Keratinocyte (primary cell): ENCODE measurements around the gene FDX2. TPM values are rescaled to one million over a fixed set of nuclear protein-coding genes. Genes with fewer than 3 reads are reported as not detected.

Experiments
- DNase-seq: peaks from one replicate; pipeline ENCODE4 v3.0.0-alpha.2; 2011; ENCODE audit warnings: low read depth, missing footprints, low spot score
- FAIRE-seq: peaks from 2 replicates; lab custom pipeline; 2011; peaks lifted over from hg19 to GRCh38; lab: Jason Lieb, UNC
- H2AFZ ChIP-seq: 2 replicates; pipeline ENCODE4 v1.6.0; 2012; ENCODE audit warnings: low read length, control low read depth, inconsistent platforms; ENCODE audit not compliant: control insufficient read depth
- H3K27ac ChIP-seq: 2 replicates; pipeline ENCODE4 v1.5.1; 2011; ENCODE audit warnings: low read length; ENCODE audit not compliant: control insufficient read depth, insufficient read depth
- H3K27me3 ChIP-seq: 3 replicates; pipeline ENCODE4 v1.6.0; 2011; ENCODE audit warnings: low read length; ENCODE audit not compliant: control insufficient read depth, insufficient read depth; ENCODE audit errors: extremely low read depth
- H3K36me3 ChIP-seq, 2 experiments: 2 replicates in 1 of 2; 3 replicates in 1 of 2; pipeline ENCODE4 v1.5.1; 2011; ENCODE audit warnings: low read length in 2 of 2, mild to moderate bottlenecking in 1 of 2; ENCODE audit not compliant: control insufficient read depth in 2 of 2, insufficient read depth in 2 of 2; ENCODE audit errors: extremely low read depth in 1 of 2
- H3K4me1 ChIP-seq: 3 replicates; pipeline ENCODE4 v1.5.1; 2011; ENCODE audit warnings: low read length; ENCODE audit not compliant: control insufficient read depth, insufficient read depth; ENCODE audit errors: extremely low read depth
- H3K4me2 ChIP-seq: 3 replicates; pipeline ENCODE4 v1.6.0; 2011; ENCODE audit warnings: low read depth, low read length; ENCODE audit not compliant: control insufficient read depth, insufficient read depth; ENCODE audit errors: extremely low read depth
- H3K4me3 ChIP-seq, 3 experiments: fragments of 200-600 bp in 1 of 3; sonication (generic) in 1 of 3; 2 replicates in 2 of 3; 3 replicates in 1 of 3; pipeline ENCODE4 v1.5.1; 2011 to 2016; ENCODE audit warnings: low read length in 3 of 3, mild to moderate bottlenecking in 3 of 3, control low read depth in 2 of 3, inconsistent platforms in 1 of 3, low read depth in 1 of 3, mixed read lengths in 1 of 3, mixed run types in 1 of 3, moderate library complexity in 1 of 3; ENCODE audit not compliant: control insufficient read depth in 2 of 3, insufficient read depth in 2 of 3; ENCODE audit errors: extremely low read depth in 1 of 3
- H3K79me2 ChIP-seq: 2 replicates; pipeline ENCODE4 v1.6.0; 2012; ENCODE audit warnings: low read length; ENCODE audit not compliant: control insufficient read depth, insufficient read depth
- H3K9ac ChIP-seq: 3 replicates; pipeline ENCODE4 v1.6.0; 2011; ENCODE audit warnings: low read length; ENCODE audit not compliant: control insufficient read depth, insufficient read depth; ENCODE audit errors: extremely low read depth
- H3K9me1 ChIP-seq: 3 replicates; pipeline ENCODE4 v1.6.0; 2011; ENCODE audit warnings: low read length; ENCODE audit not compliant: control insufficient read depth, insufficient read depth; ENCODE audit errors: extremely low read depth
- H3K9me3 ChIP-seq: 2 replicates; pipeline ENCODE4 v1.5.1; 2012; ENCODE audit warnings: low read depth, low read length; ENCODE audit not compliant: control insufficient read depth
- H4K20me1 ChIP-seq: 3 replicates; pipeline ENCODE4 v1.6.0; 2011; ENCODE audit warnings: low read length; ENCODE audit not compliant: control insufficient read depth, insufficient read depth; ENCODE audit errors: extremely low read depth
- CTCF ChIP-seq, 3 experiments: IDR thresholded peaks in 1 of 3; conservative IDR thresholded peaks in 1 of 3; optimal IDR thresholded peaks in 1 of 3; 2 replicates in 2 of 3; 3 replicates in 1 of 3; pipeline versions ENCODE3 to v1.5.1; 2011; ENCODE audit warnings: low read length in 3 of 3, mild to moderate bottlenecking in 3 of 3, moderate library complexity in 2 of 3, control low read depth in 1 of 3, inconsistent platforms in 1 of 3; ENCODE audit not compliant: insufficient read depth in 2 of 3; ENCODE audit errors: extremely low read depth in 1 of 3
- EZH2 ChIP-seq: IDR thresholded peaks from one replicate; pipeline ENCODE4 v1.6.1; 2012; ENCODE audit warnings: inconsistent platforms, mild to moderate bottlenecking, low read length, moderate library complexity
- dilution Hi-C: fragments of 300-500 bp; cut with MboI; formaldehyde crosslinking; loops from one replicate; pipeline ENCODE4 v1.7.0; 2020; ENCODE audit warnings: low sequenced_read_pairs; ENCODE audit not compliant: extremely low pct_ligation_motif_present
- polyA plus RNA-seq, 5 experiments: library from polyadenylated mRNA; depleted of rRNA in 3 of 5; stranded (reverse) in 3 of 5; stranded (forward) in 1 of 5; unstranded in 1 of 5; fragments of >200 nt; gene quantifications; 1 replicate in 1 of 5; 2 replicates in 3 of 5; 3 replicates in 1 of 5; pipeline versions ENCODE4 v1.2.1 to v1.2.3, GENCODE V29; 2011 to 2012; ENCODE audit warnings: missing spikeins in 2 of 5, low read depth in 1 of 5, low replicate concordance in 1 of 5

FDX2 gene
- polyA plus RNA-seq, 1 donor (not counting 4 experiments of a cell fraction or from before 2014, with no cell fraction given), result 19.2 TPM

GRCh38 chr19:10295305-10295846, 20.4 kb downstream of the FDX2 start:
- H3K9ac ChIP-seq, result no peak overlapping the region
- dilution Hi-C loops, result no loop called here
- no peaks in the 10 kb centered on the region for H3K9me3 ChIP-seq
- H3K4me1 ChIP-seq, result peaks cover 12% of the 10 kb centered on the region
- H3K4me2 ChIP-seq, result peak overlapping the region; percentile 45
- FAIRE-seq (no peak), DNase-seq (no peak)
- H3K27ac ChIP-seq, result no peak overlapping the region
- H3K27me3 ChIP-seq, result peaks cover 65% of the 10 kb centered on the region
- peak overlapping the region in 1 of 3 experiments; percentile 26 for H3K4me3 ChIP-seq
- H3K9me1 ChIP-seq, result no peaks in the 10 kb centered on the region
- no peaks in the 10 kb centered on the region for H3K36me3 ChIP-seq
- H3K79me2 ChIP-seq, result no peaks in the 10 kb centered on the region
- H4K20me1 ChIP-seq, result no peaks in the 10 kb centered on the region
- no peak overlapping the region for H2AFZ ChIP-seq
- TF ChIP-seq EZH2 (no peak), CTCF (optimal IDR thresholded peaks at IDR 0.05 in 1 of 3, IDR thresholded peaks at IDR 0.05 in 1 of 3, conservative IDR thresholded peaks at IDR 0.05 in 1 of 3; ENCODE audit: extremely low read depth in 1 of 3, insufficient read depth in 2 of 3, low read length in 3 of 3) (no peak)

GRCh38 chr19:10294368-10294697, 21.5 kb downstream of the FDX2 start:
- TF ChIP-seq EZH2 (peak; percentile 46), CTCF (optimal IDR thresholded peaks at IDR 0.05 in 1 of 3, IDR thresholded peaks at IDR 0.05 in 1 of 3, conservative IDR thresholded peaks at IDR 0.05 in 1 of 3; ENCODE audit: extremely low read depth in 1 of 3, insufficient read depth in 2 of 3, low read length in 3 of 3) (peak in 1 of 3 experiments; percentile 39)
- peaks cover 74% of the 10 kb centered on the region for H3K27me3 ChIP-seq
- H2AFZ ChIP-seq, result no peak overlapping the region
- H3K9me1 ChIP-seq, result no peaks in the 10 kb centered on the region
- DNase-seq, result no peak
- H3K4me2 ChIP-seq, result no peak overlapping the region
- no peak overlapping the region for H3K4me3 ChIP-seq
- dilution Hi-C loops, result no loop called here
- H3K79me2 ChIP-seq, result no peaks in the 10 kb centered on the region
- no peaks in the 10 kb centered on the region for H3K9me3 ChIP-seq
- H4K20me1 ChIP-seq, result no peaks in the 10 kb centered on the region
- FAIRE-seq, result no peak
- no peak overlapping the region for H3K27ac ChIP-seq
- H3K36me3 ChIP-seq, result no peaks in the 10 kb centered on the region
- H3K4me1 ChIP-seq, result peaks cover 19% of the 10 kb centered on the region
- H3K9ac ChIP-seq, result no peak overlapping the region
